ENCODE data around the gene CCDC192. TPM values are rescaled to one million over a fixed set of nuclear protein-coding genes. Genes with fewer than 3 reads are reported as not detected.

The CCDC192 gene
- total RNA-seq, 1 donor from 2014 or later = not detected

GRCh38 chr5:127806776-127807175 is 103.6 kb downstream of the CCDC192 start:
- Histone ChIP-seq H3K36me3 (ENCODE audit: control insufficient read depth, insufficient read depth, low read length) (no peaks in the 10 kb centered on the region), H3K27me3 (ENCODE audit: control insufficient read depth, insufficient read depth, low read length) (no peaks in the 10 kb centered on the region), H3K4me3 (ENCODE audit: low read depth, low read length) (no peak overlapping the region)
- no peak for DNase-seq (ENCODE audit: low read depth)
- no peak for TF ChIP-seq CTCF (IDR thresholded peaks at IDR 0.05; ENCODE audit: insufficient read depth, low read length, poor library complexity, severe bottlenecking)

DNA sequence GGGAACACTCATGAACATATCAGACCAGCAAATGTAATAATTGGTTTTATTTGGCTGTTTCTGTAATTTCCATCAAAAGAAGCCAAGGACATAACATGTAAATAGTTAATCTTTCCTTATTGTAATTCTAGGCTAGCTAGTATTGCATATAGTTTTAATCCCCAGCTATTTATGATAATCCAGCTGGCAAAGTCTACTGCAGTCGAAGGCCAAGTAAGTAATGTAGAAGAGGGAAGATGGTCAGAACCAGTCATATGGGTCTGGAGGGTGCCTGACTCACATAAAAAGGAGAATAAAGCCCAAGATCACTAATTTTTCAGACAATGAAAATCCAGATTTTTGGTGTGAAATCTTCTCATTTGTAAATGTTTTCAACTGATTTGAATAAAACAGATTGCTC is 106.3 kb downstream of the CCDC192 start:
- Histone ChIP-seq H3K27me3 (ENCODE audit: control insufficient read depth, insufficient read depth, low read length) (no peaks in the 10 kb centered on the region), H3K36me3 (ENCODE audit: control insufficient read depth, insufficient read depth, low read length) (no peaks in the 10 kb centered on the region), H3K4me3 (ENCODE audit: low read depth, low read length) (no peak overlapping the region)
- no peak for DNase-seq (ENCODE audit: low read depth)
- no peak for TF ChIP-seq CTCF (IDR thresholded peaks at IDR 0.05; ENCODE audit: insufficient read depth, low read length, poor library complexity, severe bottlenecking)

- H3K27me3 ChIP-seq (ENCODE audit: control insufficient read depth, insufficient read depth, low read length) = no peaks in the 10 kb centered on the region
- no peak for TF ChIP-seq CTCF (IDR thresholded peaks at IDR 0.05; ENCODE audit: insufficient read depth, low read length, poor library complexity, severe bottlenecking)
- no peak overlapping the region for H3K4me3 ChIP-seq (ENCODE audit: low read depth, low read length)
- no peaks in the 10 kb centered on the region for H3K36me3 ChIP-seq (ENCODE audit: control insufficient read depth, insufficient read depth, low read length)
- no peak for DNase-seq (ENCODE audit: low read depth)
These were observed 106.8 kb downstream of the CCDC192 start for GRCh38 chr5:127810017-127810416.

GRCh38 chr5:127810707-127811490 is 107.7 kb downstream of the CCDC192 start:
- H3K27me3 ChIP-seq (ENCODE audit: control insufficient read depth, insufficient read depth, low read length) = no peaks in the 10 kb centered on the region
- H3K4me3 ChIP-seq (ENCODE audit: low read depth, low read length) = no peak overlapping the region
- no peak for TF ChIP-seq CTCF (IDR thresholded peaks at IDR 0.05; ENCODE audit: insufficient read depth, low read length, poor library complexity, severe bottlenecking)
- no peak for DNase-seq (ENCODE audit: low read depth)
- H3K36me3 ChIP-seq (ENCODE audit: control insufficient read depth, insufficient read depth, low read length) = no peaks in the 10 kb centered on the region

DNA sequence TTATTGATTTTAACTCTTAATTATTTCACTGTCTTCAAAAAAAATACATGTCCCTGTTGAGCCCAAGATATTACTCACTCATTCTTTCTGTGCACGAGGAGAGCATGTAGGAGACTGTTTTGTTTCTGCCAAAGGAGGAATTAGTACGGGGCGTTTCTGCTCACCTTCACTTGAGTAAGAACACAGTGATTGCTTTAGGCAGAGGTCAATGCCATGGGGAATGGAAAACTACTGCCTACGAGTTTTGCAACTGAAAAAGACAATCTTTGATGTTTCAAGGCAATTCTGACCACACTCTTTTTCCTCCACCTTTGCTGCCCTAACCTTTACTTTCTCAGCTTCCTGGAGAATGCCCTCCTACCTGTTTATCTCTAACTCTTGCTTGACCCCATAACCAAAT is 109.4 kb downstream of the CCDC192 start:
- no peak for DNase-seq (ENCODE audit: low read depth)
- no peak overlapping the region for H3K4me3 ChIP-seq (ENCODE audit: low read depth, low read length)
- no peaks in the 10 kb centered on the region for H3K27me3 ChIP-seq (ENCODE audit: control insufficient read depth, insufficient read depth, low read length)
- TF ChIP-seq CTCF (IDR thresholded peaks at IDR 0.05; ENCODE audit: insufficient read depth, low read length, poor library complexity, severe bottlenecking) = no peak
- no peaks in the 10 kb centered on the region for H3K36me3 ChIP-seq (ENCODE audit: control insufficient read depth, insufficient read depth, low read length)

Data from kidney epithelial cell (primary cell).